Panc1 (cell line): Measurements from ENCODE around the gene STXBP1. TPM values are rescaled to one million over a fixed set of nuclear protein-coding genes. Genes with fewer than 3 reads are reported as not detected.

ENCODE experiments used
- ATAC-seq: fragments of 200-7000 bp; cut with Tn5 transposase; 2 replicates; pipeline ENCODE4 v1.9.1; 2020; ENCODE audit warnings: mild to moderate bottlenecking, moderate library complexity
- BruUV-seq: library from RNA; stranded (reverse); fragments of 400-500 nt; replicated peaks from 2 replicates; lab custom pipeline; 2021; lab: Mats Ljungman, UMichigan
- CTCF ChIA-PET: fragments of 300-600 bp; sonication (Branson Sonifier 250); formaldehyde crosslinking; loops from one replicate; lab custom pipeline; 2022; ENCODE audit warnings: antibody characterized with exemption; lab: Charles Lee
- POLR2A ChIA-PET: fragments of 300-600 bp; sonication (Branson Sonifier 250); formaldehyde crosslinking; loops from one replicate; lab custom pipeline; 2022; ENCODE audit warnings: antibody characterized with exemption; lab: Charles Lee
- DNase-seq: peaks from one replicate; pipeline ENCODE4 v3.0.0-alpha.2; 2010; ENCODE audit warnings: low read depth, low spot score
- H3K27ac ChIP-seq: 2 replicates; pipeline ENCODE4 v1.5.1; 2011; ENCODE audit warnings: mild to moderate bottlenecking, low read length, inconsistent platforms
- H3K27me3 ChIP-seq: fragments of 200-500 bp; sonication (Bioruptor generic); 2 replicates; pipeline ENCODE4 v1.6.0; 2014; ENCODE audit warnings: low read length, inconsistent platforms; ENCODE audit not compliant: control insufficient read depth, insufficient read depth
- H3K36me3 ChIP-seq: fragments of 200-500 bp; sonication (Bioruptor generic); 2 replicates; pipeline ENCODE4 v1.5.1; 2014; ENCODE audit warnings: inconsistent platforms, mild to moderate bottlenecking, low read length, moderate library complexity; ENCODE audit not compliant: control insufficient read depth, insufficient read depth
- H3K4me1 ChIP-seq: 2 replicates; pipeline ENCODE4 v1.5.1; 2011; ENCODE audit warnings: inconsistent platforms, mild to moderate bottlenecking, low read length, moderate library complexity; ENCODE audit not compliant: control insufficient read depth, insufficient read depth
- H3K4me3 ChIP-seq, 2 experiments: 2 replicates each; pipeline ENCODE4 v1.5.1; 2011 to 2012; ENCODE audit warnings: low read depth in 2 of 2, low read length in 2 of 2, mild to moderate bottlenecking in 2 of 2, inconsistent platforms in 1 of 2, moderate library complexity in 1 of 2
- H3K9me3 ChIP-seq: fragments of 200-500 bp; sonication (Bioruptor generic); 2 replicates; pipeline ENCODE4 v1.5.1; 2014; ENCODE audit warnings: low read depth, mild to moderate bottlenecking, inconsistent platforms, low read length, moderate library complexity; ENCODE audit not compliant: control insufficient read depth, insufficient read depth
- POLR2AphosphoS5 ChIP-seq: IDR thresholded peaks from 2 replicates; pipeline ENCODE4 v1.6.1; 2012; ENCODE audit warnings: mild to moderate bottlenecking, low read depth, low read length, moderate library complexity
- SIN3A ChIP-seq: IDR thresholded peaks from 2 replicates; pipeline ENCODE4 v1.6.1; 2012; ENCODE audit warnings: low read depth, mild to moderate bottlenecking, low read length, moderate library complexity, borderline replicate concordance; ENCODE audit not compliant: insufficient read depth
- TCF7L2 ChIP-seq: IDR thresholded peaks from 2 replicates; pipeline ENCODE4 v1.6.1; 2011; ENCODE audit warnings: mild to moderate bottlenecking, low read depth, low read length, inconsistent platforms
- in situ Hi-C: cut with HindIII; loops from 2 replicates; pipeline ENCODE4 v1.10.0; 2016; ENCODE audit warnings: low sequenced_read_pairs, low pct_unique_long_range_greater_than_20kb
- intact Hi-C: fragments of 100-400 bp; cut with micrococcal nuclease; formaldehyde crosslinking; loops from one replicate; pipeline ENCODE4 v1.10.0; 2022; ENCODE audit not compliant: unreplicated experiment
- total RNA-seq: library from RNA; stranded (reverse); gene quantifications from one replicate; pipeline ENCODE4 v1.2.1, GENCODE V29; 2021; ENCODE audit not compliant: unreplicated experiment
- TF ChIP-seq, protein P1 (sequence below): fragments of 450-650 bp; IDR thresholded peaks from 2 replicates; pipeline ENCODE4 v1.5.1; 2017; ENCODE audit warnings: mild to moderate bottlenecking
- TF ChIP-seq, protein P2 (sequence below), 2 experiments: IDR thresholded peaks; 2 replicates each; pipeline ENCODE4 v1.6.1; 2011 to 2012; ENCODE audit warnings: low read depth in 2 of 2, control low read depth in 1 of 2, low read length in 1 of 2, mild to moderate bottlenecking in 1 of 2, moderate library complexity in 1 of 2; ENCODE audit not compliant: insufficient read depth in 1 of 2

Gene STXBP1
- total RNA-seq, 1 experiment from 2014 or later: 67.5 TPM

DNA sequence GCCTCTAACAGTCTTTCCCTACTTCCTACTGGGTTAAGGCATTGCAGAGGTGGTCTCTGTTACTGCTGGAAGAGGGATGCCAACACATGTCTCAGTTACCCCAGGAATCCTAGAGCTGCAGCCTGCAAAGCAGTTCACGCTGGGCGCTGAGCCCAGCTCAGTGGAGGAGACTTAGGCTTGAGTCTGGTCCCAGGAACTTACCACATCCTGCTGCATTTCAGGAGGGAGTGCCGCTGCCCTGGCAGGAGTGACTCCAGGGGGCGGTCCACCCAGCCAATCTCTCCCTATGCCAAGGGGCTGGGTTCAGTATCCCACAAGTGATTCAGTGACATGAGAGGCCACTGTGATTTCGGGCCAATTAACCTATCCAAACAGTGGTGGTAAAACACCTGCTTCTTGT, 111.4 kb downstream of the STXBP1 start:
- BruUV-seq: no TSS peak
- no peaks in the 10 kb centered on the region for H3K36me3 ChIP-seq
- POLR2A ChIA-PET: no interaction called here
- CTCF ChIA-PET: interaction anchor here (0.6 kb wide), 1 partner anchor 271 kb away, joined by 3 read pairs; no protein-coding TSS in a partner anchor
- in situ Hi-C loops: no loop called here
- ATAC-seq (no peak), DNase-seq (no peak)
- intact Hi-C loops: no loop called here
- no peak overlapping the region for H3K27ac ChIP-seq
- H3K4me3 ChIP-seq: no peak overlapping the region
- no peaks in the 10 kb centered on the region for H3K9me3 ChIP-seq
- H3K27me3 ChIP-seq: no peaks in the 10 kb centered on the region
- H3K4me1 ChIP-seq: peaks cover 3% of the 10 kb centered on the region; the same call in 1 of the 2 replicates
- TF ChIP-seq, protein P1, sequence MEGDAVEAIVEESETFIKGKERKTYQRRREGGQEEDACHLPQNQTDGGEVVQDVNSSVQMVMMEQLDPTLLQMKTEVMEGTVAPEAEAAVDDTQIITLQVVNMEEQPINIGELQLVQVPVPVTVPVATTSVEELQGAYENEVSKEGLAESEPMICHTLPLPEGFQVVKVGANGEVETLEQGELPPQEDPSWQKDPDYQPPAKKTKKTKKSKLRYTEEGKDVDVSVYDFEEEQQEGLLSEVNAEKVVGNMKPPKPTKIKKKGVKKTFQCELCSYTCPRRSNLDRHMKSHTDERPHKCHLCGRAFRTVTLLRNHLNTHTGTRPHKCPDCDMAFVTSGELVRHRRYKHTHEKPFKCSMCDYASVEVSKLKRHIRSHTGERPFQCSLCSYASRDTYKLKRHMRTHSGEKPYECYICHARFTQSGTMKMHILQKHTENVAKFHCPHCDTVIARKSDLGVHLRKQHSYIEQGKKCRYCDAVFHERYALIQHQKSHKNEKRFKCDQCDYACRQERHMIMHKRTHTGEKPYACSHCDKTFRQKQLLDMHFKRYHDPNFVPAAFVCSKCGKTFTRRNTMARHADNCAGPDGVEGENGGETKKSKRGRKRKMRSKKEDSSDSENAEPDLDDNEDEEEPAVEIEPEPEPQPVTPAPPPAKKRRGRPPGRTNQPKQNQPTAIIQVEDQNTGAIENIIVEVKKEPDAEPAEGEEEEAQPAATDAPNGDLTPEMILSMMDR: no peak
- no peak for TF ChIP-seq SIN3A
- no peak for TF ChIP-seq TCF7L2
- TF ChIP-seq, protein P2, sequence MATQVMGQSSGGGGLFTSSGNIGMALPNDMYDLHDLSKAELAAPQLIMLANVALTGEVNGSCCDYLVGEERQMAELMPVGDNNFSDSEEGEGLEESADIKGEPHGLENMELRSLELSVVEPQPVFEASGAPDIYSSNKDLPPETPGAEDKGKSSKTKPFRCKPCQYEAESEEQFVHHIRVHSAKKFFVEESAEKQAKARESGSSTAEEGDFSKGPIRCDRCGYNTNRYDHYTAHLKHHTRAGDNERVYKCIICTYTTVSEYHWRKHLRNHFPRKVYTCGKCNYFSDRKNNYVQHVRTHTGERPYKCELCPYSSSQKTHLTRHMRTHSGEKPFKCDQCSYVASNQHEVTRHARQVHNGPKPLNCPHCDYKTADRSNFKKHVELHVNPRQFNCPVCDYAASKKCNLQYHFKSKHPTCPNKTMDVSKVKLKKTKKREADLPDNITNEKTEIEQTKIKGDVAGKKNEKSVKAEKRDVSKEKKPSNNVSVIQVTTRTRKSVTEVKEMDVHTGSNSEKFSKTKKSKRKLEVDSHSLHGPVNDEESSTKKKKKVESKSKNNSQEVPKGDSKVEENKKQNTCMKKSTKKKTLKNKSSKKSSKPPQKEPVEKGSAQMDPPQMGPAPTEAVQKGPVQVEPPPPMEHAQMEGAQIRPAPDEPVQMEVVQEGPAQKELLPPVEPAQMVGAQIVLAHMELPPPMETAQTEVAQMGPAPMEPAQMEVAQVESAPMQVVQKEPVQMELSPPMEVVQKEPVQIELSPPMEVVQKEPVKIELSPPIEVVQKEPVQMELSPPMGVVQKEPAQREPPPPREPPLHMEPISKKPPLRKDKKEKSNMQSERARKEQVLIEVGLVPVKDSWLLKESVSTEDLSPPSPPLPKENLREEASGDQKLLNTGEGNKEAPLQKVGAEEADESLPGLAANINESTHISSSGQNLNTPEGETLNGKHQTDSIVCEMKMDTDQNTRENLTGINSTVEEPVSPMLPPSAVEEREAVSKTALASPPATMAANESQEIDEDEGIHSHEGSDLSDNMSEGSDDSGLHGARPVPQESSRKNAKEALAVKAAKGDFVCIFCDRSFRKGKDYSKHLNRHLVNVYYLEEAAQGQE (IDR thresholded peaks at IDR 0.05; ENCODE audit: insufficient read depth in 1 of 2, low read depth in 2 of 2, low read length in 1 of 2): no peak
- TF ChIP-seq POLR2AphosphoS5: no peak

DNA sequence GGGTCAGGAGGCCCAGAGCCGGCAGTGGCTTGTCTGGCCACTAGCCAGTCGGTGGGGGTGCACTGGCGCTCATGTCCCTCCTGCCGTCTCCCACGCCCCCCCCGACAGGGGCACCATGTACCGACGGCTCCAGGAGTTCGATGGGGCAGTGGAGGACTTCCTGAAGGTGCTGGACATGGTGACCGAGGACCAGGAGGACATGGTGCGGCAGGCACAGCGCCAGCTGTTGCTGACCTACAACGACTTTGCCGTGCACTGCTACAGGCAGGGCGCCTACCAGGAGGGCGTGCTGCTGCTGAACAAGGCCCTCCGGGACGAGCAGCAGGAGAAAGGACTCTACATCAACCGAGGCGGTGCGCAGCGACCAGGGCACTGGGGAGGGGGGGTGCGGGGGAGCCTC, 111.9 kb downstream of the STXBP1 start:
- intact Hi-C loops: no loop called here
- ATAC-seq: no peak
- no peak for DNase-seq
- in situ Hi-C loops: no loop called here
- no peaks in the 10 kb centered on the region for H3K27me3 ChIP-seq
- no peak overlapping the region for H3K4me3 ChIP-seq
- POLR2A ChIA-PET: no interaction called here
- H3K36me3 ChIP-seq: no peaks in the 10 kb centered on the region
- no peaks in the 10 kb centered on the region for H3K9me3 ChIP-seq
- H3K4me1 ChIP-seq: peaks cover 3% of the 10 kb centered on the region; the same call in 1 of the 2 replicates
- H3K27ac ChIP-seq: no peak overlapping the region
- TF ChIP-seq SIN3A (no peak), POLR2AphosphoS5 (no peak), TCF7L2 (no peak)
- TF ChIP-seq, protein P1: no peak
- TF ChIP-seq, protein P2 (IDR thresholded peaks at IDR 0.05; ENCODE audit: insufficient read depth in 1 of 2, low read depth in 2 of 2, low read length in 1 of 2): no peak
- BruUV-seq: no TSS peak
- CTCF ChIA-PET: interaction anchor here (0.6 kb wide), 1 partner anchor 272 kb away, joined by 3 read pairs; no protein-coding TSS in a partner anchor
